GM18511 (cell line): ENCODE results near the gene DCLRE1B.

Experiments
- ATAC-seq: cut with Tn5 transposase; IDR thresholded peaks from one replicate; pipeline ENCODE4 v1.9.1; 2021; ENCODE audit warnings: mild to moderate bottlenecking, moderate library complexity; ENCODE audit not compliant: unreplicated experiment

DCLRE1B gene

GRCh38 chr1:113918243-113918642 is 13.1 kb downstream of the DCLRE1B start:
- no peak for ATAC-seq

GRCh38 chr1:113922957-113923356 is 17.8 kb downstream of the DCLRE1B start:
- ATAC-seq, result no peak

- ATAC-seq, result no peak
Measured at GRCh38 chr1:113924473-113924872, 19.3 kb downstream of the DCLRE1B start.

- ATAC-seq, result peak; percentile 35
Measured at GRCh38 chr1:113928187-113928930, 23.2 kb downstream of the DCLRE1B start.

- ATAC-seq, result peak; percentile 73
Measured at GRCh38 chr1:113928941-113929749, 24.0 kb downstream of the DCLRE1B start, which contains the start of gene HIPK1. TSS of gene HIPK1 (plus strand) at chr1:113929324.

GRCh38 chr1:113929750-113930498 is 24.8 kb downstream of the DCLRE1B start:
- ATAC-seq, result peak; percentile 39

GRCh38 chr1:113930499-113931161 is 25.5 kb downstream of the DCLRE1B start:
- peak; percentile 33 for ATAC-seq

- no peak for ATAC-seq
Measured at GRCh38 chr1:113931451-113931851, 26.3 kb downstream of the DCLRE1B start.

GRCh38 chr1:113934006-113934405 is 28.9 kb downstream of the DCLRE1B start:
- ATAC-seq, result no peak

- ATAC-seq, result no peak
Measured at GRCh38 chr1:113934511-113935055, 29.5 kb downstream of the DCLRE1B start.

- ATAC-seq, result no peak
Measured at GRCh38 chr1:113935176-113935575, 30.1 kb downstream of the DCLRE1B start.

- ATAC-seq, result no peak
Measured at GRCh38 chr1:113935970-113936369, 30.8 kb downstream of the DCLRE1B start.

- ATAC-seq, result no peak
Measured at GRCh38 chr1:113937146-113937545, 32.0 kb downstream of the DCLRE1B start.

- ATAC-seq, result no peak
Measured at GRCh38 chr1:113938192-113938591, 33.1 kb downstream of the DCLRE1B start.

- ATAC-seq, result peak; percentile 74
Measured at GRCh38 chr1:113940365-113941244, 35.5 kb downstream of the DCLRE1B start.

GRCh38 chr1:113941245-113941559 is 36.1 kb downstream of the DCLRE1B start:
- ATAC-seq, result no peak

GRCh38 chr1:113942527-113942926 is 37.4 kb downstream of the DCLRE1B start:
- ATAC-seq, result no peak

GRCh38 chr1:113943028-113943811 is 38.1 kb downstream of the DCLRE1B start:
- ATAC-seq, result no peak

- ATAC-seq, result no peak
Measured at GRCh38 chr1:113945329-113945728, 40.2 kb downstream of the DCLRE1B start.
